Stimulated activated CD8-positive, alpha-beta memory T cell treated with anti-CD3 and anti-CD28 coated beads, Interleukin-12 subunit alpha, Interleukin-12 subunit beta, amount 100 ng/mL, for 1 hour (primary cell): ENCODE measurements around the gene LRMDA.
"Not testable (repeated sequence)": the region's sequence is repeated elsewhere in the genome, so short reads cannot be mapped to it uniquely, and the experiment has no call there.

Source experiments
- DNase-seq: peaks from one replicate; pipeline ENCODE4 v3.0.0-alpha.2; 2020; ENCODE audit warnings: low read depth

Gene LRMDA

GRCh38 chr10:76555067-76555670 is 1123.7 kb downstream of the LRMDA start:
- no peak for DNase-seq

DNA sequence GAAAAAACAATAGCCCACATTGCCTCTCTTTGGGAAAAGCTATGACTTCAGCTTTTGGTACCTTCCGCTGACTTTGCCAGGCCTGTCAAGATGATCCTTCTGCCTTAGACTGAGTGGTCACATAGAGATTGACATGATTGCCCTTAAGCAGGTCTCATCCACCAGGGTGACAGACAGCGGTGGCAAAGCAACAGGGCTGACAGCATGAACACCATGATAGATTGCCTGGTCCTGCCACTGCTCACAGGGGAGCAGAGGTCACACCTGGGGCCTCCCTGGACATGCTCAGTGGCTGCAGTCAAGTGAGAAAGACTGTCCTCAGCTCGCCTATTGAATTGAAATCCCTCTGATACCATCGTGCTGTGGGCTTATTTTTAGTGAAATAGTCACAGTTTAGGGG is 1125.9 kb downstream of the LRMDA start:
- no peak for DNase-seq

GRCh38 chr10:76558586-76558985 is 1127.2 kb downstream of the LRMDA start:
- no peak for DNase-seq

- DNase-seq: no peak
These were observed 1127.8 kb downstream of the LRMDA start for GRCh38 chr10:76558996-76559891.

GRCh38 chr10:76559892-76560220 is 1128.4 kb downstream of the LRMDA start:
- DNase-seq: no peak

DNA sequence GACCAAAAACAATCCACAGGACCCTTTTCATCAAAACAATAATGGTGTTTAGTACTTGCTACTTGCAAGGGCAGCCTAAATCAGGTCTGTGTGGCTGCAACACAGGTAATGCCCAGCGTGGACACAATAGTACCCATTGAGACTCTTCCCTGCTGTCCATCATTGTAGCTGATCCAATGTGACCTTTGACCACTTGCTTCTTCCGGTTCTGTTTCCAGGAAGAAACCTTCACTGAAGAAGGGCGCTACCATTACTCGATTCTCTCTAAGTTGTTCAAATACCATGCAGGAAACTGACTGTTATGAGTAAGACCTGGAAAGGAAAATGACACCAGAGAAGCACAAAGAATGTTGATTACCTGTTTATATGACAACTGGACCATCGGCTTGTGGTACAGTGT is 1128.9 kb downstream of the LRMDA start:
- no peak for DNase-seq

GRCh38 chr10:76563286-76563685 is 1131.9 kb downstream of the LRMDA start:
- DNase-seq: no peak

GRCh38 chr10:76572021-76572420 is 1140.6 kb downstream of the LRMDA start:
- DNase-seq: no peak

GRCh38 chr10:76576276-76576962 is 1145.0 kb downstream of the LRMDA start:
- DNase-seq: no peak

GRCh38 chr10:76577455-76577854 is 1146.0 kb downstream of the LRMDA start:
- no peak for DNase-seq

DNA sequence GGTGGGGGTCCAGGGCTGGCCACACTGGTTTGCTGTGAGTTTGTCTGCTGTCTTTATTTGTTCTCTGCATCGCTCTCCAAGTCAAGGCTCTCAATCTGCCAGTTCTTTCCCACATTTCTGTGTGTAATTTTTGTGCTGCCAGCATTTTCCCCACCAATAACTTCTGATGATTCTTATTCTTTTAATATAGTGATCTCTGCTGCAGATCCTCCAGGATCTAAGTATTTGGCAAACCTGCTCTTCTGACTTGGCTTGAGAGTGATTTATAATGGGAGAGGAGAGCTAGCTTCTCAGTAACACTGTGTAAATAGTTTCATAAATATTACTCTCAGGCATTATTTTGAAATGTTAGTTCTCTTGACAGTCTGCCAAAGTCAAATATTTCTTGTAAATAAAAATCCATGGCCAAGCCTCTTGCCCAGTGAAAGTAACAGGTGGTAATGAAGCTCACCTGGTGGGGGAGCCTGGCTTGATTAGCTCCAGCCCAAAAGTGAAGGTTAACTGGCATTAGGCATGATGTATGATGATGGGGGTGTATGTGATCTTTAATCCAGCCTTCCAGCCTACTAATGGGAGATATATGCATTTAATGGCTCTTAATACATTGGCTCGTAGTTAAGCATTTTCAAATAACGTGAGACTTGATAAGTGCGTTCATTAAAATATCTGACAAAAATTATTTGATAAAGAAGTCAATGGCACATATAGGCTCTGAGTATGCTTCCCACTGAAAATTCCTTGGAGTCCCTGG is 1150.3 kb downstream of the LRMDA start:
- DNase-seq: no peak

DNA sequence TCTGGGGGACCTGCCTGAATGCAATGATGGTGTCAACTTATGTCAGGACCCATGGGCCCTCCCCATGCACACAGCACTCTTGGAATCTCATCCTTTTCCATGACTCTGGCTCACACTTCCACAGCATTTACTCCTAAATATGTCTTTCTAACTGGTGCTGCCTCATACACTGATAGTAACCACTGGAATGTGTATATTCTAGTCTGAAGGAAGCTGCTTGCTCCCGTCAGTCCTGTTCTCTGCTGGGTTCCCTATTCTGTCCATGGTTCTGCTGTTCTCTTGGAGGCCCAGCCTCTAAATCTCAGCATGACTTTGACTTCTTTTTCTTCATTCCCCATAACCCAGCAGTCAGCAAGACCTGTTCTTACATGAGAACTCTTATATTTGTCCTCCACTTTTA is 1151.1 kb downstream of the LRMDA start:
- DNase-seq: no peak

DNA sequence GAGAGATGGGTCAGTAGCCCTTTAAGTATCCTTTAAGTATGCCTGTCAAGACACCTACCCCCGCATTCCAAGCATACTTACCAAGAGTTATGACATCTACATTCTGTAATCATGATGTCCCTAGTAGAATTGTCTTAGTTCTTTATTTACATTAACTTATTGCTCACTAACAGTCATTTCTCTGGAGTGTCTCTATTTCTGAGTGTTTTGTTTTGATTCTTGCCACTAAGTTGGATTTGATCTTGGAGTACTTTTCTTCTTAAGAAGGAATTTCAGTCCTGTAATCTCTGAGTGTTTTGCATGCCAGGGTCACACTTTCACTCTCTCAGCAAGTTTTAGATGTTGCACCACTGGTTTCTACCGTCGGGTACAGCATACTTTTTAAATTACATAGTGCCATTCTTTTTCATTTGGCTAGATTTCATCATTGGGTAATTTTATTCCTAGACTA is 1152.3 kb downstream of the LRMDA start:
- DNase-seq: no peak

- DNase-seq: not testable (repeated sequence)
These were observed 1153.0 kb downstream of the LRMDA start for GRCh38 chr10:76584466-76584865.
